Muscle layer of duodenum (tissue), 2 donors: ENCODE data around the gene ABCC12.

ENCODE experiments used
- H3K27ac ChIP-seq: one replicate; pipeline ENCODE4 v1.7.0; 2013; ENCODE audit warnings: mild to moderate bottlenecking, low read length
- H3K27me3 ChIP-seq: one replicate; pipeline ENCODE4 v1.7.0; 2013; ENCODE audit warnings: low read depth, mild to moderate bottlenecking, control low read depth, low read length
- H3K36me3 ChIP-seq, 2 donors: one replicate each; pipeline ENCODE4 v1.7.0; 2013; ENCODE audit warnings: low read length in 2 of 2, control low read depth in 1 of 2, mild to moderate bottlenecking in 1 of 2; ENCODE audit not compliant: insufficient read depth in 2 of 2, control insufficient read depth in 1 of 2
- H3K4me1 ChIP-seq, 2 donors: one replicate each; pipeline ENCODE4 v1.7.0; 2013; ENCODE audit warnings: low read length in 2 of 2, mild to moderate bottlenecking in 2 of 2, control low read depth in 1 of 2, moderate library complexity in 1 of 2; ENCODE audit not compliant: insufficient read depth in 2 of 2, control insufficient read depth in 1 of 2
- H3K4me3 ChIP-seq, 2 donors: one replicate each; pipeline ENCODE4 v1.7.0; 2013; ENCODE audit warnings: low read length in 2 of 2, low read depth in 1 of 2, mild to moderate bottlenecking in 1 of 2
- H3K9me3 ChIP-seq, 2 donors: one replicate each; pipeline ENCODE4 v1.7.0; 2013; ENCODE audit warnings: low read length in 2 of 2, control low read depth in 1 of 2, mild to moderate bottlenecking in 1 of 2; ENCODE audit not compliant: control insufficient read depth in 1 of 2
- donor health status: healthy.

ABCC12 gene

DNA sequence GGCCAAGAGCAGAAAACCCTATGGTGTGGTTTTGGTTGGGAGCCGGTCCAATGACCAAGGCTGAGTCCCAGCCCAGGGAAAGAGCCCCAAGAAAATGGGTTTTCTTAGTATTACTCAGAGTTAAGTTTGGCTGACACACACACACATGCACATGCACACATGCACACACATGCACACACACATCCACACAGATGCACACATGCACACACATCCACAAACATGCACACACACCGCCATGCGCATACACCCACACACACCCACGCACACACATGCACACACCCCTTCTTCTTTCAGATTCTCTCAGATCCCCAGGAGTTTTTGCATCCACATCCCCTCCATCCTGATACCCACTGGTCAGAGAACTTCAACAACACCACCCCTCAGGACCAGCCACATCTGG, 9.1 kb downstream of the ABCC12 start:
- peaks cover 4 to 9% of the 10 kb centered on the region in 2 donors for H3K9me3 ChIP-seq
- H3K4me3 ChIP-seq = no peak overlapping the region
- no peaks in the 10 kb centered on the region for H3K4me1 ChIP-seq
- H3K27ac ChIP-seq = no peak overlapping the region
- H3K27me3 ChIP-seq = no peaks in the 10 kb centered on the region
- no peaks in the 10 kb centered on the region for H3K36me3 ChIP-seq

- Histone ChIP-seq H3K36me3 (no peaks in the 10 kb centered on the region), H3K4me3 (no peak overlapping the region), H3K27ac (no peak overlapping the region), H3K4me1 (no peaks in the 10 kb centered on the region), H3K27me3 (no peaks in the 10 kb centered on the region), H3K9me3 (peaks cover 4 to 9% of the 10 kb centered on the region in 2 donors)
Measured at GRCh38 chr16:48146131-48146530, 9.7 kb downstream of the ABCC12 start.

DNA sequence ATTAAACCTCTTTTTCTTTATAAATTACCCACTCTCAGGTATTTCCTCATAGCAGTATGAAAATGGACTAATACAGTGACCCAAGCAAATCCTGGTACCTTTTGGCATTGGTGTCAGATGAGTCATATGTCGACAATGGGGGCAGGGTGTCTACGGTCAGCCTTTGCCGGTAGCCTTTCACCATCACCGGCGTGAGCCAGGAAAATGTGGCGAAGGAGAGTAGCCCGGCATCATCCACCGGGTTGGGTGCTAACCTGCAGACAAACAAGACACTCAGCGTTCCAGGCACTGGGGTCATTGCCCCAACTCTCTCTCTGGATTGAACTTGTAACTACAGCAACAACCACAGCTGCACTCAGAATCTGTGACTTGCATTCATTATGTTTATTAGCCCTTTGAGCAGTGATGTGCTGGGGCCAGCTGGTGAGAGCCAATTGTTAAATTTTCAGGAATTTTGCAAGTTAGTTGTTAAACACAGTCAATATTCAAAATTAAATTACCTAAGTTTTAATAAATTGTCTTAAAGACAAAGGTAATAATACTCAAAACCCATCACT, 11.9 kb downstream of the ABCC12 start:
- H3K27ac ChIP-seq = no peak overlapping the region
- H3K27me3 ChIP-seq = no peaks in the 10 kb centered on the region
- no peak overlapping the region for H3K4me3 ChIP-seq
- H3K9me3 ChIP-seq = peaks cover 0 to 4% of the 10 kb centered on the region in 2 donors
- no peaks in the 10 kb centered on the region for H3K4me1 ChIP-seq
- H3K36me3 ChIP-seq = no peaks in the 10 kb centered on the region

DNA sequence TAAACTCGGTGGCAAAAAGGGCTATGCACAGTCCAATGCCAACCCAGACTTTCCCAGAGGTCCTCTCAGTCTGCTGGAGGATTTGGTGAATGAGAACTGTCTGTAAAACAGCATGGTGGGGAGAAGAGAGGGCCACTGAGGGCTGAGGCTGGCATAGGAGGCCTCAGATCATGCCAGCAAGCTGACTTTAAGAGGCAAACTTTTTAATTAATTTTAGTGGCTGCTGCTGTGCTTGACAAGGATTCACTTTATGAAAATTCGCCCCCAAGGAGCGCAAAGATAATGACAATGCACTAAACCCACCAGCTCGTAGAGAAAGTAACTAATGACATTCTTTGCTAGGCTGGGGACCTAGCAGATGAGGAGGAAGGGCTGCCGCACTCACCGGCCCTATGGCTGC, 15.0 kb downstream of the ABCC12 start:
- Histone ChIP-seq H3K36me3 (no peaks in the 10 kb centered on the region), H3K9me3 (no peaks in the 10 kb centered on the region), H3K27ac (no peak overlapping the region), H3K4me1 (no peaks in the 10 kb centered on the region), H3K27me3 (no peaks in the 10 kb centered on the region), H3K4me3 (no peak overlapping the region)

DNA sequence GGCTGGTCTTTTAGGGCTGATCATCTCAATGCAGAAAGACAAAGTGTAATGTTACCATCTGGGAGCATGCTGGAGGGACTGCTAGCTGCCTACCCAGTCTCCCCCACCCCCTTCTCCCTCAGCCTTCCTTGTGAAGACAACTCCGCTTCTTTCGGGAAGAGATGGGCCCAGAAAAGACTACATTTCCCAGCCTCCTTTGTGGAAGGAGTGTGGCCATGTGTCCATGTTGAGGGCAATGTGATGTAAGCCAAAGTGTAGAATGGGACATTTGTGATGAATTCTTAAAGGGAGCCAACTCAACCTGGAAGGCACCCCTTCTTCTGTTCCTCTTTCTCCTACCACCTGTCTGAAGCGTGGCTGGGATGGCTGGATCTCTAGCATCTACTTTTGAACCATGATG, 16.3 kb downstream of the ABCC12 start:
- Histone ChIP-seq H3K36me3 (no peaks in the 10 kb centered on the region), H3K4me1 (no peaks in the 10 kb centered on the region), H3K27me3 (no peaks in the 10 kb centered on the region), H3K4me3 (no peak overlapping the region), H3K27ac (no peak overlapping the region), H3K9me3 (no peaks in the 10 kb centered on the region)

DNA sequence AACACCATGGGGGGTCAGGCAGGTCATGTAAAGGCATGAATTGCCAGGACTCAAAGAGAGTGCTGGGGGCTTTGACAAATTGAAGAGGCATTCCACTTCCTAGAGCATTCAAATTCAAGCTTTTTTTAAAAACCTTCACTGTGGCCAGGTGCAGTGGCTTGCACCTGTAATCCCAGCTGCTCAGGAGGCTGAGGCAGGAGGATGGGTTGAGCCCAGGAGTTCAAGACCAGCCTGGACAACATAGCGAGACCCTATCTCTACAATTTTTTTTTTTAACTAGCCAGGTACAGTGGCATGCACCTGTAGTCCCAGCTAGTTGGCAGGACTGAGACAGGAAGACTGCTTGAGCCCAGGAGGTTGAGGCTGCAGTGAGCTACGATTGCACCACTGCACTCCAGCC, 17.2 kb downstream of the ABCC12 start:
- Histone ChIP-seq H3K27ac (no peak overlapping the region), H3K4me3 (no peak overlapping the region), H3K4me1 (no peaks in the 10 kb centered on the region), H3K27me3 (no peaks in the 10 kb centered on the region), H3K9me3 (no peaks in the 10 kb centered on the region), H3K36me3 (no peaks in the 10 kb centered on the region)

- H3K4me3 ChIP-seq = no peak overlapping the region
- no peaks in the 10 kb centered on the region for H3K27me3 ChIP-seq
- no peaks in the 10 kb centered on the region for H3K4me1 ChIP-seq
- H3K9me3 ChIP-seq = no peaks in the 10 kb centered on the region
- no peaks in the 10 kb centered on the region for H3K36me3 ChIP-seq
- H3K27ac ChIP-seq = no peak overlapping the region
Measured at GRCh38 chr16:48137822-48138221, 18.0 kb downstream of the ABCC12 start.

- Histone ChIP-seq H3K4me1 (no peaks in the 10 kb centered on the region), H3K27me3 (no peaks in the 10 kb centered on the region), H3K36me3 (no peaks in the 10 kb centered on the region), H3K4me3 (no peak overlapping the region), H3K9me3 (no peaks in the 10 kb centered on the region), H3K27ac (no peak overlapping the region)
Measured at GRCh38 chr16:48136547-48137360, 19.0 kb downstream of the ABCC12 start.

DNA sequence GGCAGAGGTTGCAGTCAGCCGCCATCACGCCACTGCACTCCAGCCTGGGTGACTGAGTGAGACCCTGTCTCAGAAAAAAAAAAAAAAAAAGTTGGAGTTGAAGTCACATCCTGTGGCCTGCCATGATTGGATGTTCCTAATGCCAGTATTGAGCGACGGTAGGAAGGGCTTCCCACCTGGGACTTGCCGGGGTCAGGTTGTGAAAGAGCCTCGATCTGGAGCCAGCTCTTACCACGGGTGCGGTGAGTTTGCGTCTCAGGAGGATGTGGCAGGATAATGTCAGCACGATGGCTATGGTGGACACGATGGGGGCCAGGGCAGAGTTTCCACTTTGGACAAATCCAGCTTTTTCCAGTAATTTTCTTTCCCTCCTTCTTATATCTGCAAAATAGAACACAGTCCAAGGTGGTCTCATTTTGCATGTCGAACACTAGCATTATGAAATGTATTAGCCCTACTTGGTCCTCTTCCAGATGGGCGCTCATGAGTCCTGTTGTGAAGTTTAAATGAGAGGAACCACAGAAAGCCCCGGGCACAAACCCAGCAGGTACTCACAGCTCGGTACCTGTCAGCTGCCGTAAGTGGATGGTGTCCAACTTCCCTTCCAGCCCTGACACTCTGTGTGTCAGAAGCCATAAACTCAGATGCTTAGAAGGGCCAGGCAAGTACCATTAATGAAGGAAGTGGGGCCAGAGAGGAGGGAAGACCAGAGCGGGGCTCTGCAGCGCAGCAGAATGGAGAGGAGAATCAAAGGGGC, 22.2 kb downstream of the ABCC12 start:
- Histone ChIP-seq H3K4me3 (no peak overlapping the region), H3K27me3 (no peaks in the 10 kb centered on the region), H3K36me3 (no peaks in the 10 kb centered on the region), H3K27ac (no peak overlapping the region), H3K4me1 (no peaks in the 10 kb centered on the region), H3K9me3 (no peaks in the 10 kb centered on the region)

GRCh38 chr16:48132696-48133095, 23.1 kb downstream of the ABCC12 start:
- no peaks in the 10 kb centered on the region for H3K9me3 ChIP-seq
- H3K4me3 ChIP-seq = no peak overlapping the region
- no peaks in the 10 kb centered on the region for H3K36me3 ChIP-seq
- H3K4me1 ChIP-seq = no peaks in the 10 kb centered on the region
- no peaks in the 10 kb centered on the region for H3K27me3 ChIP-seq
- no peak overlapping the region for H3K27ac ChIP-seq

- H3K9me3 ChIP-seq = no peaks in the 10 kb centered on the region
- no peaks in the 10 kb centered on the region for H3K27me3 ChIP-seq
- no peak overlapping the region for H3K4me3 ChIP-seq
- no peaks in the 10 kb centered on the region for H3K36me3 ChIP-seq
- no peaks in the 10 kb centered on the region for H3K4me1 ChIP-seq
- no peak overlapping the region for H3K27ac ChIP-seq
Measured at GRCh38 chr16:48131201-48131935, 24.4 kb downstream of the ABCC12 start.
